Fibroblast of pulmonary artery (primary cell): ENCODE measurements around the gene CHI3L2.

Source experiments
- DNase-seq: peaks from one replicate; pipeline ENCODE4 v3.0.0-alpha.2; 2010; ENCODE audit warnings: low read depth
- H3K4me3 ChIP-seq: replicated peaks from 2 replicates; pipeline ENCODE4 v1.5.1; 2011; ENCODE audit warnings: low read depth, mild to moderate bottlenecking, control low read depth, low read length, moderate library complexity
- TF ChIP-seq, protein P1 (sequence below): IDR thresholded peaks from 2 replicates; pipeline ENCODE4 v1.5.1; 2011; ENCODE audit warnings: mild to moderate bottlenecking, control low read depth, low read length, inconsistent platforms; ENCODE audit errors: missing control alignments

CHI3L2 gene

DNA sequence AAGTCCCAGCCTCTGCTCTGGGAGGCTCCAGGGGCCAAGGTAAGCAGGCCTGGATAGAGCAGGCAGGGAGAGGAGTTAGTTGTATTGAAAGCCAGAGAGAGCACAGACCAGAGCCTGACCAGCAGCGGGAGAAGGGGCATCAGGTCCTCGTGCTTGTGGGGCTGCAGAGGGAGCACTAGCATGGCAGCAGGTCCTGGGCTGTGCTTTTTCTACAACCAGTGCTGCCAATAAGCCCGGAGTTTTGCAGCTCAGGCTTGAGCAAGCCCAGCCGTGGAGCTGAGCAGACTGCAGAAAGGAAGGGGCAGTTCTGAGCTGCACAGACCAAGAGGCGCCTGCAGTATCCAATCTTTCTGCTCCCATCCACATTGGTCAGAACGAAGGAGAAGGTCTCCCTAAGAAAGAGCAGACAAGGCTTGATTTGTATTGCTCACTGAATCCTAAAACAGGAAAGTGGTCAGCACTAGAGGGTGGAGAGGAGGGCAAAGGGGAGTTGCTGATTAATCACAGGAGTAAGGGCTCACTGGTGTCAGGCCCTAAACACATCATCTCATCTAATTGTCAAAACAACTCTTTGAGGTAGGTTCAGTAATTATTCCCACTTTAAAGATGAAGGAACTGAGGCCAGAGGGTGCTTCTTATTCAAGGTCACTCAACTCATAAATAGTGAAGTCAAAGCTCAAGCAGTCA is 29.8 kb upstream of the CHI3L2 start:
- no peak overlapping the region for H3K4me3 ChIP-seq
- no peak for DNase-seq
- TF ChIP-seq, protein P1, sequence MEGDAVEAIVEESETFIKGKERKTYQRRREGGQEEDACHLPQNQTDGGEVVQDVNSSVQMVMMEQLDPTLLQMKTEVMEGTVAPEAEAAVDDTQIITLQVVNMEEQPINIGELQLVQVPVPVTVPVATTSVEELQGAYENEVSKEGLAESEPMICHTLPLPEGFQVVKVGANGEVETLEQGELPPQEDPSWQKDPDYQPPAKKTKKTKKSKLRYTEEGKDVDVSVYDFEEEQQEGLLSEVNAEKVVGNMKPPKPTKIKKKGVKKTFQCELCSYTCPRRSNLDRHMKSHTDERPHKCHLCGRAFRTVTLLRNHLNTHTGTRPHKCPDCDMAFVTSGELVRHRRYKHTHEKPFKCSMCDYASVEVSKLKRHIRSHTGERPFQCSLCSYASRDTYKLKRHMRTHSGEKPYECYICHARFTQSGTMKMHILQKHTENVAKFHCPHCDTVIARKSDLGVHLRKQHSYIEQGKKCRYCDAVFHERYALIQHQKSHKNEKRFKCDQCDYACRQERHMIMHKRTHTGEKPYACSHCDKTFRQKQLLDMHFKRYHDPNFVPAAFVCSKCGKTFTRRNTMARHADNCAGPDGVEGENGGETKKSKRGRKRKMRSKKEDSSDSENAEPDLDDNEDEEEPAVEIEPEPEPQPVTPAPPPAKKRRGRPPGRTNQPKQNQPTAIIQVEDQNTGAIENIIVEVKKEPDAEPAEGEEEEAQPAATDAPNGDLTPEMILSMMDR: no peak

DNA sequence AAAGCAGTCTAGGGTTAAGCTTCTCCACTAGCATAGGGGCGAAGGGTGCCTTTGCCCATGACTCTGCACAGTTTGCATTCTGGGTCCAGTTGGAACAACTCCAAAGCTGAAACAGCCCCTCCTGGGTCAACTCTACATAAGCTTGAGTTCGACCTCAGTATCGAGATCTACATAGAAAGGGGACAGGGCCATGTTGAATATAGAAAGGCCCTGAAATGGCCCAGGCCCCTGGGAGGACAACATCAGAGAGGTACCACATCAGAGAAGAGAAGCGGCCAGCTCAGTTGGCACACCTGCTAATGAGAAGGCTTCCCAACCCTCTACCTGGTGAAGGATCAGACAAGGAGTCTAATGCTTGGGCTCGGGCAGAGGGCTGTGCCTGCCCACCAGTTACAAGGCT is 28.7 kb upstream of the CHI3L2 start:
- DNase-seq: no peak
- no peak overlapping the region for H3K4me3 ChIP-seq
- TF ChIP-seq, protein P1: no peak

DNA sequence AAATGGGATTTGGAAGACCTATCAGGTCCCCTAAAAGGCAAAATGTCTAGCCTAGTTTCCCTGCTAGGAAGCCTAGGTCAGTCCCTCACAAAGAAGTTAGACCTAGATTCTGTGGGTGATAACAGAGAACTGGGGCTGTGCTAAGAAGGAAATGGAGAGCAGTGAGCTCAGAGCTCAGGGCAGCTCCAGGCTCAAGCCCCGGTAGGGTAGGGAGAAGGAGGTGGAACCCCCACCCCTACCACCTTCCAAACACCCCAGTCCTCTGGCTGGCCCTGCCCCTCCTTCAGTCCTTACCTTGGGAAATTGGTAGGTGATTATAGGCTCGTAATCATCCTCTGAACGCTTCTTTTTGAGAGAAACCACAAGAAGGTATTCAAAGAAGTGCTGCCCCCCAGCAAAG is 28.2 kb upstream of the CHI3L2 start:
- TF ChIP-seq, protein P1: no peak
- no peak overlapping the region for H3K4me3 ChIP-seq
- DNase-seq: no peak

DNA sequence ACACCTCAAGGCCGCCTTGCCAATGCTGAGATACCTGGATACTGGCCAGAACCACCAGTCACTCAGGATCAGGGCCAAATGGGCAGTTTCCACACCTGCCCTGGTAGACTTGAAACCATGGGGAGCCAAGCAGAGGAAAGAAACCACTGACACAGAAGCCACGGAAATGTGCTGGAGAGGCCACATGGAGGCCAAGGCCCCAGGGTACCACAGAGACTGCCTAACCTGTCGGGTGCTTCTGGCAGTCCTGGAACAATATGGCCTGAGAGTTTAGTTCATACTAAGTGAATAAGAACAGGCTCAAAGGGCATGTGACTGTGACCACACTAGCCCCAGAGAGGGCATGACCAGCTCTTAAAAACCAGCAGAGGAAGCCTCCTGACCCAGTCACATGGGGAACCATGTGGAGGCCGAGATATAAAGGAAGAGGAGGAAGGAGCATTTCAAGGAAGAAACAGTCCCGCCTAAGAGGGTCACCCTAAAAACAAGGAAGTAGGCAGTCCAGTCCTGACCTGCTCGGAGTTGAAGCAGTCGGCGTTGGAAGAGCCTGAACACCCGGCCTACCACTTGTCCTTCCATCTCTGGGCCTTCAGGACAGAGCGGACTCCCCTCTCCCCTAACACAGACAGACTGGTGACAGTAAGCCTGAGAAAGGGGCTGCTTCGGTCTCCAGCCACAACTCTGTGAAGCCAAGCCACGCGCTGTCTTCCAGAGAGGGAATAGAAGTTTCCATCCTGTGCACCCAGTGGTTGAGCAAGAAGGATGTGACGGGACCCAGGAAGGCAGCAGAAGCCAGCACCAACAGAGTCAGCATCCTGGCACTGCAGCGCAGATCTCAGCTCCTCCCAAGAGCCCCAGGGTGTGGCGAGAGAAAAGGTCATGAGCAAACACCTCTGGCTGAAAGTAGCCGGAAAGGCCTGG is 27.4 kb upstream of the CHI3L2 start, which contains the start of gene DENND2D:
Gene DENND2D, minus strand, starts transcription at position 766 of the 921 bp plus-strand sequence. Its CDS starts 187 bp downstream, at position 579.
- DNase-seq: no peak
- H3K4me3 ChIP-seq: no peak within 1 kb of the TSS

DNA sequence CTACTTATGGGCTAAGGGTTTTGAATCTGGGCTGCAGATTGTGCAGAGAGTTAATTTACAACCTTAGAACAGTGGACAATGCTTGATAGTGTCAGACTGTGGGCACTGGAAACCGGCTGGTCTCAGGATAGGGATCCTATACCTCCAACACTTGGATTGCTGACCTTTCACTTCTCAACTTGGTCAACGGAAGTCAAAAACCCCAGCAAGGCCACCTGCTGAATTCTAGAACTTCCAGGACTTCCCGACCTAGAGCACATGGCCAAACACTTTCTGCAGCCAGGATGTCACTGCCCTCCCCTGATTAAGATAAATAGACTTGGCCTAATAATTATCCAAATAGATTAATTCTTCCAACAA is 26.7 kb upstream of the CHI3L2 start:
- TF ChIP-seq, protein P1: no peak
- DNase-seq: no peak
- H3K4me3 ChIP-seq: no peak overlapping the region

More for the DNA sequence above, 27.4 kb upstream of the CHI3L2 start, which contains the start of gene DENND2D:
- TF ChIP-seq, protein P1: no peak

DNA sequence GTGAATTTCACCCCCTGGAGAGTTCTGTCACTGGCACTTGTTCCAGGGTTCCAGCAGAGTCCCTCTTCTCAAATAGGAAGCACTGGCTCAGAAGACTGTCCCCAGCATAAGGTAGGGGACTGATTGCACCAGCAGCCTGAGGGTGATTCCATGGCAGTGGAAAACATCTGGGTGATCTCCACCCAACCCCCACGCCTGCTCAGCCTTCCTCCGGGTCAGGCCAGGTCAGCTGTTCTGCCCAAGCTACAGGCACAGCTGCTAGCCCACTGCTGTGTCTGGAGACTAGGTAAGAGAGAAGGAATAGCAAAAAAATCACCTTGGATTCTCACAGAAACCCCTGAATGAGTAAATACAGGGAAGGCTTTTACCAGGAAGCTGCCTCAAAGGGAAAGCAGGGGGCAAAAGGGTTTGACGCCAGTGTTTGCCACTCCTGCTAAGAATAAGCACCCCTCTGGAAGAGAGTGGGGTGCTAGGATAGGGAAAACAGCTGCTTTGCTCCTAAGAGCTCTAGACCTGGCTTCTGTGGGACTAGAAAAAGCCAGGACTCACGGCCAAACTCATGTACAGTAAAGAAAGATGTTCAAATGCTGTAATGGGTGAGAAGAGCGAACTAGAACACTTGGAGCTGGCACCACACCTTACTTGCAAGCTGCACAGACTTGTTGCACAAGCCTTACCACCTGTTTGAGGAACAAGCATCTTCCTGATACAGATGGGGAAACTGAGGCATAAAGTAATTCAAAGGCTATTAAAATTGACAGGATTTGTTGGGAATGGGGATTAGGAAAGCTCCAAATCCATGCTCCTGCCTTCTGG is 26.0 kb upstream of the CHI3L2 start:
- H3K4me3 ChIP-seq: no peak overlapping the region
- DNase-seq: no peak

More for the DNA sequence above, 26.0 kb upstream of the CHI3L2 start:
- TF ChIP-seq, protein P1: no peak
